Measurements from ENCODE around the gene TAX1BP3. TPM values are rescaled to one million over a fixed set of nuclear protein-coding genes. Genes with fewer than 3 reads are reported as not detected.

The TAX1BP3 gene
- total and polyA plus RNA-seq, 2 of the 13 experiments (the other 11 are each of a cell fraction or from before 2014, with no cell fraction given): 16.7 to 45.1 TPM

GRCh38 chr17:3667366-3668278 lies 756 bp downstream of the TAX1BP3 start (continued):
- TF ChIP-seq ZNF784 (CRISPR knock-in tag; IDR thresholded peaks at IDR 0.05; ENCODE audit: borderline replicate concordance): no peak
- TF ChIP-seq ZNF792 (CRISPR knock-in tag; IDR thresholded peaks at IDR 0.05): 0 out of 2 replicates have a peak, but pooled peaks have one; percentile 5
- TF ChIP-seq PCBP2 (optimal IDR thresholded peaks at IDR 0.05; ENCODE audit: low read depth, low read length, poor library complexity, severe bottlenecking): no peak
- peak; percentile 65; the same call in 1 of the 2 replicates for TF ChIP-seq ZBTB34 (CRISPR knock-in tag; IDR thresholded peaks at IDR 0.05)
- TF ChIP-seq ZNF44 (CRISPR knock-in tag; IDR thresholded peaks at IDR 0.05): no peak
- TF ChIP-seq, protein P1, sequence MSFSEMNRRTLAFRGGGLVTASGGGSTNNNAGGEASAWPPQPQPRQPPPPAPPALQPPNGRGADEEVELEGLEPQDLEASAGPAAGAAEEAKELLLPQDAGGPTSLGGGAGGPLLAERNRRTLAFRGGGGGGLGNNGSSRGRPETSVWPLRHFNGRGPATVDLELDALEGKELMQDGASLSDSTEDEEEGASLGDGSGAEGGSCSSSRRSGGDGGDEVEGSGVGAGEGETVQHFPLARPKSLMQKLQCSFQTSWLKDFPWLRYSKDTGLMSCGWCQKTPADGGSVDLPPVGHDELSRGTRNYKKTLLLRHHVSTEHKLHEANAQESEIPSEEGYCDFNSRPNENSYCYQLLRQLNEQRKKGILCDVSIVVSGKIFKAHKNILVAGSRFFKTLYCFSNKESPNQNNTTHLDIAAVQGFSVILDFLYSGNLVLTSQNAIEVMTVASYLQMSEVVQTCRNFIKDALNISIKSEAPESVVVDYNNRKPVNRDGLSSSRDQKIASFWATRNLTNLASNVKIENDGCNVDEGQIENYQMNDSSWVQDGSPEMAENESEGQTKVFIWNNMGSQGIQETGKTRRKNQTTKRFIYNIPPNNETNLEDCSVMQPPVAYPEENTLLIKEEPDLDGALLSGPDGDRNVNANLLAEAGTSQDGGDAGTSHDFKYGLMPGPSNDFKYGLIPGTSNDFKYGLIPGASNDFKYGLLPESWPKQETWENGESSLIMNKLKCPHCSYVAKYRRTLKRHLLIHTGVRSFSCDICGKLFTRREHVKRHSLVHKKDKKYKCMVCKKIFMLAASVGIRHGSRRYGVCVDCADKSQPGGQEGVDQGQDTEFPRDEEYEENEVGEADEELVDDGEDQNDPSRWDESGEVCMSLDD (CRISPR knock-in tag; IDR thresholded peaks at IDR 0.05; ENCODE audit: borderline replicate concordance): no peak
- no peak for TF ChIP-seq ISX (CRISPR knock-in tag; conservative IDR thresholded peaks at IDR 0.05)
- TF ChIP-seq POLR2A (IDR thresholded peaks at IDR 0.05; ENCODE audit: insufficient read depth in 1 of 2, low read depth in 2 of 2, low read length in 2 of 2): peak in 1 of 2 experiments; percentile 33; a peak in 3 of 4 replicates
- TF ChIP-seq GPBP1L1 (CRISPR knock-in tag; IDR thresholded peaks at IDR 0.05): no peak
- TF ChIP-seq PRDM10 (CRISPR knock-in tag; IDR thresholded peaks at IDR 0.05; ENCODE audit: low read depth): no peak
- no peak for TF ChIP-seq ZFP41 (CRISPR knock-in tag; IDR thresholded peaks at IDR 0.05; ENCODE audit: borderline replicate concordance)
- no peak for TF ChIP-seq HOXA9 (CRISPR knock-in tag; IDR thresholded peaks at IDR 0.05; ENCODE audit: borderline replicate concordance)
- TF ChIP-seq ZNF770 (CRISPR knock-in tag; IDR thresholded peaks at IDR 0.05): peak; percentile 67; the same call in 1 of the 2 replicates
- TF ChIP-seq ZNF790 (CRISPR knock-in tag; IDR thresholded peaks at IDR 0.05; ENCODE audit: borderline replicate concordance): peak; percentile 77; the same call in 1 of the 2 replicates
